Measurements from ENCODE around the gene HMGA1.

HMGA1 gene

GRCh38 chr6:34236443-34237315, at the start of gene HMGA1:
Gene HMGA1 (plus strand): TSS chr6:34236873. CDS start chr6:34240781, 3,908 bp downstream.
- peak; percentile 78 for DNase-seq

GRCh38 chr6:34189806-34190503, 46.7 kb upstream of the HMGA1 start:
- peak; percentile 34 for DNase-seq

GRCh38 chr6:34190504-34191122, 46.1 kb upstream of the HMGA1 start:
- DNase-seq: no peak

- DNase-seq: no peak
These were observed 41.9 kb upstream of the HMGA1 start for GRCh38 chr6:34194772-34195171.

GRCh38 chr6:34195726-34196115, 41.0 kb upstream of the HMGA1 start:
- DNase-seq: no peak

GRCh38 chr6:34196116-34196832, 40.4 kb upstream of the HMGA1 start:
- DNase-seq: peak; percentile 26

GRCh38 chr6:34196833-34197195, 39.9 kb upstream of the HMGA1 start:
- no peak for DNase-seq

- no peak for DNase-seq
These were observed 36.2 kb upstream of the HMGA1 start for GRCh38 chr6:34200340-34200971.

- DNase-seq: no peak
These were observed 35.1 kb upstream of the HMGA1 start for GRCh38 chr6:34201455-34202107.

- no peak for DNase-seq
These were observed 34.1 kb upstream of the HMGA1 start for GRCh38 chr6:34202329-34203201.

- no peak for DNase-seq
These were observed 32.0 kb upstream of the HMGA1 start for GRCh38 chr6:34204693-34205092.

- DNase-seq: no peak
These were observed 31.2 kb upstream of the HMGA1 start for GRCh38 chr6:34205466-34205865.

- DNase-seq: no peak
These were observed 30.8 kb upstream of the HMGA1 start for GRCh38 chr6:34205916-34206315.

GRCh38 chr6:34206726-34207125, 29.9 kb upstream of the HMGA1 start:
- no peak for DNase-seq

GRCh38 chr6:34207695-34208443, 28.8 kb upstream of the HMGA1 start:
- no peak for DNase-seq

- no peak for DNase-seq
These were observed 22.9 kb upstream of the HMGA1 start for GRCh38 chr6:34213772-34214171.

- DNase-seq: no peak
These were observed 18.0 kb upstream of the HMGA1 start for GRCh38 chr6:34218691-34219090.

- no peak for DNase-seq
These were observed 13.2 kb upstream of the HMGA1 start for GRCh38 chr6:34223381-34223955.

- DNase-seq: peak; percentile 73
These were observed 12.4 kb upstream of the HMGA1 start for GRCh38 chr6:34223956-34224940.

All from KG1 (cell line).